ENCODE results near the gene EXOC6B.

DNA sequence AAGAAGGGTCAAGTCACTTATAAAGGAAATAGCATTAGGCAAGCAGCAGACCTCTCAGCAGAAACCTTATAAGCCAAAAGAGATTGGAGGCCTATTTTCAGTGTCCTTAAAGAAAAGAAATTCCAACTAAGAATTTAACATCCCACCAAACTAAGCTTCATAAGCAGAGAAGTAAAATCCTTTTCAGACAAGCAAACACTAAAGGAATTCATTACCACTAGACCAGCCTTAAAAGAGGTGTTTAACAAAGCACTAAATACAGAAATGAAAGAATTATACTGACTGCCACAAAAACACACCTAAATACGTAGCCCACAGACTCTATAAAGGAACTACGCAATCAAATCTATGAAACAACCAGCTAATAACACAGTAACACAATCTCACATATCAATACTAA lies 160.4 kb downstream of the EXOC6B start:
- TF ChIP-seq MED1 (CRISPR knock-in tag; IDR thresholded peaks at IDR 0.05; ENCODE audit: borderline replicate concordance) (no peak), POU5F1 (IDR thresholded peaks at IDR 0.05; ENCODE audit: borderline replicate concordance, low read depth, low read length, partially characterized antibody) (no peak), POLR2AphosphoS5 (IDR thresholded peaks at IDR 0.05; ENCODE audit: control insufficient read depth, insufficient read depth, low read depth, low read length) (no peak), ETS2 (tag; IDR thresholded peaks at IDR 0.05; ENCODE audit: borderline replicate concordance, poor library complexity, severe bottlenecking) (no peak), FOXP1 (CRISPR knock-in tag; IDR thresholded peaks at IDR 0.05) (no peak), DPF2 (IDR thresholded peaks at IDR 0.05) (no peak), ATF7 (IDR thresholded peaks at IDR 0.05) (no peak), ZNF165 (CRISPR knock-in tag; IDR thresholded peaks at IDR 0.05; ENCODE audit: borderline replicate concordance) (no peak), HSF4 (CRISPR knock-in tag; IDR thresholded peaks at IDR 0.05; ENCODE audit: borderline replicate concordance) (no peak), CTBP1 (IDR thresholded peaks at IDR 0.05; ENCODE audit: borderline replicate concordance) (no peak)
- TF ChIP-seq, protein P1, sequence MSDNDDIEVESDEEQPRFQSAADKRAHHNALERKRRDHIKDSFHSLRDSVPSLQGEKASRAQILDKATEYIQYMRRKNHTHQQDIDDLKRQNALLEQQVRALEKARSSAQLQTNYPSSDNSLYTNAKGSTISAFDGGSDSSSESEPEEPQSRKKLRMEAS (CRISPR knock-in tag; IDR thresholded peaks at IDR 0.05) = no peak
- TF ChIP-seq, protein P2, sequence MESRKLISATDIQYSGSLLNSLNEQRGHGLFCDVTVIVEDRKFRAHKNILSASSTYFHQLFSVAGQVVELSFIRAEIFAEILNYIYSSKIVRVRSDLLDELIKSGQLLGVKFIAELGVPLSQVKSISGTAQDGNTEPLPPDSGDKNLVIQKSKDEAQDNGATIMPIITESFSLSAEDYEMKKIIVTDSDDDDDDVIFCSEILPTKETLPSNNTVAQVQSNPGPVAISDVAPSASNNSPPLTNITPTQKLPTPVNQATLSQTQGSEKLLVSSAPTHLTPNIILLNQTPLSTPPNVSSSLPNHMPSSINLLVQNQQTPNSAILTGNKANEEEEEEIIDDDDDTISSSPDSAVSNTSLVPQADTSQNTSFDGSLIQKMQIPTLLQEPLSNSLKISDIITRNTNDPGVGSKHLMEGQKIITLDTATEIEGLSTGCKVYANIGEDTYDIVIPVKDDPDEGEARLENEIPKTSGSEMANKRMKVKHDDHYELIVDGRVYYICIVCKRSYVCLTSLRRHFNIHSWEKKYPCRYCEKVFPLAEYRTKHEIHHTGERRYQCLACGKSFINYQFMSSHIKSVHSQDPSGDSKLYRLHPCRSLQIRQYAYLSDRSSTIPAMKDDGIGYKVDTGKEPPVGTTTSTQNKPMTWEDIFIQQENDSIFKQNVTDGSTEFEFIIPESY (CRISPR knock-in tag; IDR thresholded peaks at IDR 0.05) = no peak
- TF ChIP-seq, protein P3, sequence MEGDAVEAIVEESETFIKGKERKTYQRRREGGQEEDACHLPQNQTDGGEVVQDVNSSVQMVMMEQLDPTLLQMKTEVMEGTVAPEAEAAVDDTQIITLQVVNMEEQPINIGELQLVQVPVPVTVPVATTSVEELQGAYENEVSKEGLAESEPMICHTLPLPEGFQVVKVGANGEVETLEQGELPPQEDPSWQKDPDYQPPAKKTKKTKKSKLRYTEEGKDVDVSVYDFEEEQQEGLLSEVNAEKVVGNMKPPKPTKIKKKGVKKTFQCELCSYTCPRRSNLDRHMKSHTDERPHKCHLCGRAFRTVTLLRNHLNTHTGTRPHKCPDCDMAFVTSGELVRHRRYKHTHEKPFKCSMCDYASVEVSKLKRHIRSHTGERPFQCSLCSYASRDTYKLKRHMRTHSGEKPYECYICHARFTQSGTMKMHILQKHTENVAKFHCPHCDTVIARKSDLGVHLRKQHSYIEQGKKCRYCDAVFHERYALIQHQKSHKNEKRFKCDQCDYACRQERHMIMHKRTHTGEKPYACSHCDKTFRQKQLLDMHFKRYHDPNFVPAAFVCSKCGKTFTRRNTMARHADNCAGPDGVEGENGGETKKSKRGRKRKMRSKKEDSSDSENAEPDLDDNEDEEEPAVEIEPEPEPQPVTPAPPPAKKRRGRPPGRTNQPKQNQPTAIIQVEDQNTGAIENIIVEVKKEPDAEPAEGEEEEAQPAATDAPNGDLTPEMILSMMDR (IDR thresholded peaks at IDR 0.05 in 2 of 3, conservative IDR thresholded peaks at IDR 0.05 in 1 of 3; ENCODE audit: insufficient read depth in 2 of 3, low read depth in 1 of 3, low read length in 3 of 3) = no peak

Data from K562 (cell line).